Measurements from ENCODE around the gene FBXO11. TPM values are rescaled to one million over a fixed set of nuclear protein-coding genes. Genes with fewer than 3 reads are reported as not detected.

Gene FBXO11
- total and polyA plus RNA-seq, 10 of the 15 experiments (the other 5 are each of a cell fraction or from before 2014, with no cell fraction given) = 5.9 to 38.9 (median 22.5) TPM

DNA sequence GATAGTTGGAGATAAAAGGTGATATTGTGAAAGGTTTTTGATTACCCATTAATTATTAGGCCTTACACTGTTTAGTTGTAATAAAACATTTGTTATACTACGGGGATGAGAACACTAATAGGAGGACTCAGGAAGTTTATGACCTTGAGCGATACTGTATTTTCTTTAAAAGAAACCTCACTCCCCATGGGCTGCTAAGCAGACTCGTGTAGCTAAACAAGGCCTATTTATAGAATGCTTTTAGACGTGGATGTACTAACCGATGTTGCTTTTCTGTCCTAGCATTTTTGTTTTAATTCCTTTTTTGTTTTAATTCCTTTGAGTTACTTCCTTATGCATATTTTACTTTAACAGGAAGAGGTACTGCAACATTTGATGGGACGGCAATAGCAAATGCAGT is 100.4 kb downstream of the FBXO11 start:
- SMC1A ChIA-PET (ENCODE audit: uncharacterized antibody, unreplicated experiment) = interaction anchor here (1.4 to 1.7 kb wide), 2 partner anchors 17 to 362 kb away, joined by 4 to 5 read pairs; no protein-coding TSS in a partner anchor
- no peak for FAIRE-seq
- peaks cover 8 to 47% of the 10 kb centered on the region in 2 experiments for H3K36me3 ChIP-seq (ENCODE audit: control insufficient read depth in 2 of 2, insufficient read depth in 2 of 2, low read length in 1 of 2)

More for the DNA sequence above, 100.4 kb downstream of the FBXO11 start:
- Histone ChIP-seq H3K27ac (ENCODE audit: control insufficient read depth, insufficient read depth) (no peak overlapping the region), H3K27me3 (replicated peaks in 1 of 2; ENCODE audit: control insufficient read depth in 2 of 2, insufficient read depth in 2 of 2, low read length in 1 of 2) (no peaks in the 10 kb centered on the region), H3K4me1 (ENCODE audit: control insufficient read depth, insufficient read depth, low read length) (no peaks in the 10 kb centered on the region), H3K4me2 (ENCODE audit: control insufficient read depth, insufficient read depth) (no peak overlapping the region), H4K20me1 (ENCODE audit: control insufficient read depth, insufficient read depth) (no peaks in the 10 kb centered on the region), H3K9me3 (replicated peaks; ENCODE audit: control insufficient read depth, insufficient read depth, low read length) (peaks cover 5% of the 10 kb centered on the region), H3K79me2 (ENCODE audit: control insufficient read depth, insufficient read depth, low read length) (no peaks in the 10 kb centered on the region), H2AFZ (ENCODE audit: control insufficient read depth, low read depth, low read length) (no peak overlapping the region), H3K9ac (ENCODE audit: control insufficient read depth, insufficient read depth, low read length) (no peak overlapping the region), H3K4me3 (no peak overlapping the region)
- POLR2A ChIA-PET = no interaction called here
- RAD21 ChIA-PET (ENCODE audit: unreplicated experiment) = no interaction called here
- no peak for DNase-seq (ENCODE audit: low read depth, low spot score)
- 80% methylated on average over 6 of the region's 6 CpGs for WGBS (ENCODE audit: insufficient coverage, insufficient replicate concordance, low lambda C conversion rate, missing lambda C conversion rate)
- in situ Hi-C loops (cut with MboI) (no loop called here), intact Hi-C loops (cut with micrococcal nuclease; ENCODE audit: unreplicated experiment) (no loop called here)
- no peak for ATAC-seq
- TF ChIP-seq, protein P1, sequence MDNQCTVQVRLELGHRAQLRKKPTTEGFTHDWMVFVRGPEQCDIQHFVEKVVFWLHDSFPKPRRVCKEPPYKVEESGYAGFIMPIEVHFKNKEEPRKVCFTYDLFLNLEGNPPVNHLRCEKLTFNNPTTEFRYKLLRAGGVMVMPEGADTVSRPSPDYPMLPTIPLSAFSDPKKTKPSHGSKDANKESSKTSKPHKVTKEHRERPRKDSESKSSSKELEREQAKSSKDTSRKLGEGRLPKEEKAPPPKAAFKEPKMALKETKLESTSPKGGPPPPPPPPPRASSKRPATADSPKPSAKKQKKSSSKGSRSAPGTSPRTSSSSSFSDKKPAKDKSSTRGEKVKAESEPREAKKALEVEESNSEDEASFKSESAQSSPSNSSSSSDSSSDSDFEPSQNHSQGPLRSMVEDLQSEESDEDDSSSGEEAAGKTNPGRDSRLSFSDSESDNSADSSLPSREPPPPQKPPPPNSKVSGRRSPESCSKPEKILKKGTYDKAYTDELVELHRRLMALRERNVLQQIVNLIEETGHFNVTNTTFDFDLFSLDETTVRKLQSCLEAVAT (IDR thresholded peaks at IDR 0.05) = no peak
- TF ChIP-seq, protein P2, sequence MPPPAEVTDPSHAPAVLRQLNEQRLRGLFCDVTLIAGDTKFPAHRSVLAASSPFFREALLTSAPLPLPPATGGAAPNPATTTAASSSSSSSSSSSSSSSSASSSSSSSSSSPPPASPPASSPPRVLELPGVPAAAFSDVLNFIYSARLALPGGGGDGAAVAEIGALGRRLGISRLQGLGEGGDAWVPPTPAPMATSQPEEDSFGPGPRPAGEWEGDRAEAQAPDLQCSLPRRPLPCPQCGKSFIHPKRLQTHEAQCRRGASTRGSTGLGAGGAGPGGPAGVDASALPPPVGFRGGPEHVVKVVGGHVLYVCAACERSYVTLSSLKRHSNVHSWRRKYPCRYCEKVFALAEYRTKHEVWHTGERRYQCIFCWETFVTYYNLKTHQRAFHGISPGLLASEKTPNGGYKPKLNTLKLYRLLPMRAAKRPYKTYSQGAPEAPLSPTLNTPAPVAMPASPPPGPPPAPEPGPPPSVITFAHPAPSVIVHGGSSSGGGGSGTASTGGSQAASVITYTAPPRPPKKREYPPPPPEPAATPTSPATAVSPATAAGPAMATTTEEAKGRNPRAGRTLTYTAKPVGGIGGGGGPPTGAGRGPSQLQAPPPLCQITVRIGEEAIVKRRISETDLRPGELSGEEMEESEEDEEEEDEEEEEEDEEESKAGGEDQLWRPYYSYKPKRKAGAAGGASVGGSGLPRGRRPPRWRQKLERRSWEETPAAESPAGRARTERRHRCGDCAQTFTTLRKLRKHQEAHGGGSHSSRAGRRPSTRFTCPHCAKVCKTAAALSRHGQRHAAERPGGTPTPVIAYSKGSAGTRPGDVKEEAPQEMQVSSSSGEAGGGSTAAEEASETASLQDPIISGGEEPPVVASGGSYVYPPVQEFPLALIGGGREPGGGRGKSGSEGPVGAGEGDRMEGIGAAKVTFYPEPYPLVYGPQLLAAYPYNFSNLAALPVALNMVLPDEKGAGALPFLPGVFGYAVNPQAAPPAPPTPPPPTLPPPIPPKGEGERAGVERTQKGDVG (CRISPR knock-in tag; IDR thresholded peaks at IDR 0.05) = no peak
- TF ChIP-seq CTCF (IDR thresholded peaks at IDR 0.05 in 2 of 3, conservative IDR thresholded peaks at IDR 0.05 in 1 of 3; ENCODE audit: control insufficient read depth in 2 of 3, extremely low read depth in 1 of 3, insufficient read depth in 1 of 3, low read depth in 3 of 3, low read length in 3 of 3) (no peak), MYB (IDR thresholded peaks at IDR 0.05; ENCODE audit: borderline replicate concordance, low read depth, low read length) (no peak), KLF5 (IDR thresholded peaks at IDR 0.05; ENCODE audit: partially characterized antibody) (no peak), ZBED1 (IDR thresholded peaks at IDR 0.05; ENCODE audit: borderline replicate concordance) (no peak), WRNIP1 (IDR thresholded peaks at IDR 0.05; ENCODE audit: borderline replicate concordance, low read depth, low read length) (no peak), JUNB (IDR thresholded peaks at IDR 0.05) (no peak)
- TF ChIP-seq, protein P3, sequence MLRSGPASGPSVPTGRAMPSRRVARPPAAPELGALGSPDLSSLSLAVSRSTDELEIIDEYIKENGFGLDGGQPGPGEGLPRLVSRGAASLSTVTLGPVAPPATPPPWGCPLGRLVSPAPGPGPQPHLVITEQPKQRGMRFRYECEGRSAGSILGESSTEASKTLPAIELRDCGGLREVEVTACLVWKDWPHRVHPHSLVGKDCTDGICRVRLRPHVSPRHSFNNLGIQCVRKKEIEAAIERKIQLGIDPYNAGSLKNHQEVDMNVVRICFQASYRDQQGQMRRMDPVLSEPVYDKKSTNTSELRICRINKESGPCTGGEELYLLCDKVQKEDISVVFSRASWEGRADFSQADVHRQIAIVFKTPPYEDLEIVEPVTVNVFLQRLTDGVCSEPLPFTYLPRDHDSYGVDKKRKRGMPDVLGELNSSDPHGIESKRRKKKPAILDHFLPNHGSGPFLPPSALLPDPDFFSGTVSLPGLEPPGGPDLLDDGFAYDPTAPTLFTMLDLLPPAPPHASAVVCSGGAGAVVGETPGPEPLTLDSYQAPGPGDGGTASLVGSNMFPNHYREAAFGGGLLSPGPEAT (IDR thresholded peaks at IDR 0.05; ENCODE audit: low read depth) = no peak
- BruUV-seq (replicated peaks) = no TSS peak
- CTCF ChIA-PET = interaction anchor here (1.1 to 1.4 kb wide), 2 partner anchors 11 to 39 kb away, joined by 3 to 5 read pairs; no protein-coding TSS in a partner anchor

All from GM12878 (cell line).